DND-41 (cell line): ENCODE measurements around the gene RAB43.

Source experiments
- ATAC-seq: fragments of 200-7000 bp; cut with Tn5 transposase; 3 replicates; pipeline ENCODE4 v1.9.1; 2021; ENCODE audit warnings: low read depth; ENCODE audit not compliant: insufficient read depth
- DNase-seq: peaks from one replicate; pipeline ENCODE4 v3.0.0-alpha.2; 2020
- H2AFZ ChIP-seq: 2 replicates; pipeline ENCODE4 v1.6.0; 2012; ENCODE audit warnings: low read depth, low read length
- H3K27ac ChIP-seq: 2 replicates; pipeline ENCODE4 v1.5.1; 2012; ENCODE audit warnings: low read length, inconsistent platforms
- H3K27me3 ChIP-seq: fragments of 200-600 bp; sonication (generic); 2 replicates; pipeline ENCODE4 v1.6.0; 2012; ENCODE audit warnings: low read length, mild to moderate bottlenecking, inconsistent platforms; ENCODE audit not compliant: insufficient read depth, poor library complexity
- H3K36me3 ChIP-seq: 2 replicates; pipeline ENCODE4 v1.5.1; 2012; ENCODE audit warnings: low read length, inconsistent platforms; ENCODE audit not compliant: insufficient read depth
- H3K4me1 ChIP-seq: 2 replicates; pipeline ENCODE4 v1.5.1; 2012; ENCODE audit warnings: mild to moderate bottlenecking, low read length; ENCODE audit not compliant: insufficient read depth
- H3K4me2 ChIP-seq: 2 replicates; pipeline ENCODE4 v1.6.0; 2012; ENCODE audit warnings: mild to moderate bottlenecking, moderate library complexity, low read length, inconsistent platforms; ENCODE audit not compliant: insufficient read depth
- H3K4me3 ChIP-seq, 2 experiments: fragments of 200-600 bp in 1 of 2; shearing (Covaris generic) in 1 of 2; 2 replicates each; pipeline ENCODE4 v1.5.1; 2012 to 2016; ENCODE audit warnings: inconsistent platforms in 2 of 2, low read length in 2 of 2, mild to moderate bottlenecking in 2 of 2, low read depth in 1 of 2, moderate library complexity in 1 of 2
- H3K79me2 ChIP-seq: 2 replicates; pipeline ENCODE4 v1.6.0; 2012; ENCODE audit warnings: low read length, inconsistent platforms; ENCODE audit not compliant: insufficient read depth
- H3K9ac ChIP-seq: 2 replicates; pipeline ENCODE4 v1.6.0; 2012; ENCODE audit warnings: low read depth, mild to moderate bottlenecking, inconsistent platforms, low read length, moderate library complexity
- H3K9me3 ChIP-seq: 2 replicates; pipeline ENCODE4 v1.5.1; 2012; ENCODE audit warnings: low read length, moderate library complexity, mild to moderate bottlenecking, inconsistent platforms; ENCODE audit not compliant: insufficient read depth, severe bottlenecking
- H4K20me1 ChIP-seq: 2 replicates; pipeline ENCODE4 v1.6.0; 2012; ENCODE audit warnings: low read length; ENCODE audit not compliant: insufficient read depth
- CTCF ChIP-seq: IDR thresholded peaks from 2 replicates; pipeline ENCODE4 v1.5.1; 2012; ENCODE audit warnings: borderline replicate concordance, low read length, moderate library complexity, mild to moderate bottlenecking; ENCODE audit not compliant: poor library complexity, severe bottlenecking; ENCODE audit errors: extremely low read depth
- EZH2 ChIP-seq: IDR thresholded peaks from 3 replicates; pipeline ENCODE4 v1.6.1; 2012; ENCODE audit warnings: borderline replicate concordance, low read depth, mild to moderate bottlenecking, moderate library complexity, low read length, inconsistent platforms; ENCODE audit not compliant: severe bottlenecking

RAB43 gene

DNA sequence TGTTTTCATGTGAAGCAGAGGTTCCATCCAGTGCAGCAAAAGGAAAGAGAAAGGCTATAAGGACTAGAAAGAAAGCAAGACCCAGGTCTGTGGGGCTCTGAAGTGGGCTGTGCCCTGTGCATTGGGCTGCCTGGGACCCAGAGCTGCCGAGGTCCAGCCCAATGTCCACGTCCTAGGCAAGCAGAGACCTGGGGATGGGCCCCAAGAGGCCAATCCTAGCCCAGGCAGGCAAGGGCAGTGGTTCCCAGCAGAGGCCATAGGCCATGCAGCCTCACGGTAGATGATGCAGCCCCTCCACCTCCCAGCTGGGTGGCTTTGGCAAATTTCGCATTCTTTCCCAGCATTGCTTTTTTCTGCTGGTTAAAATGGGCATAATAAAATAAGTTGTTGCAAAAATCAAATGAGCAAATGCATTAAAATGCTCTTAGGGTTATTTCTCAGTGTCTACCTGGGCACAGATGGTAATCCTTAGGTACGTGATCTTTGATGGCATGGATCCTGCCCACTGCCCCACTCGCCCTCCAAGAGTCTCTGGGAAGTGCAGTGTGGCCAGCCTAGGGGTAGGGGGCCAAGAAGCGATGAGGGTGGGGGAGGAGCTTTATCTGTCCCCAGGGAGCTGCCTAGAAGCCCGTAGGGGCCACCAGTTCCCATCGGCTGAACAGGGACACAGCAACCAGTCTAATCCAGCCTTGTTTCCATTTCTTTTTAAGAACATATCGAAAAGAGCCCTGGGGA lies 83.3 kb downstream of the RAB43 start:
- ATAC-seq (no peak), DNase-seq (no peak)
- Histone ChIP-seq H3K79me2 (no peaks in the 10 kb centered on the region), H4K20me1 (no peaks in the 10 kb centered on the region), H3K4me2 (no peak overlapping the region), H3K9ac (no peak overlapping the region), H3K4me1 (no peaks in the 10 kb centered on the region), H3K4me3 (no peak overlapping the region), H2AFZ (no peak overlapping the region), H3K36me3 (no peaks in the 10 kb centered on the region), H3K27ac (no peak overlapping the region), H3K9me3 (no peaks in the 10 kb centered on the region), H3K27me3 (no peaks in the 10 kb centered on the region)
- TF ChIP-seq CTCF (no peak), EZH2 (no peak)
